Stimulated activated CD8-positive, alpha-beta memory T cell treated with anti-CD3 and anti-CD28 coated beads, Interleukin-4, amount 100 ng/mL, for 48 hours (primary cell): Measurements from ENCODE around the gene STX1A.
"Not testable (repeated sequence)": the region's sequence is repeated elsewhere in the genome, so short reads cannot be mapped to it uniquely, and the experiment has no call there.

ENCODE experiments used
- DNase-seq: peaks from one replicate; pipeline ENCODE4 v3.0.0-alpha.2; 2020

The STX1A gene

GRCh38 chr7:73734619-73735527, 15.4 kb upstream of the STX1A start:
- peak; percentile 87 for DNase-seq

GRCh38 chr7:73732397-73732796, 12.9 kb upstream of the STX1A start:
- no peak for DNase-seq

GRCh38 chr7:73730485-73730884, 11.0 kb upstream of the STX1A start:
- DNase-seq, result no peak

GRCh38 chr7:73728551-73728950, 9.1 kb upstream of the STX1A start:
- no peak for DNase-seq

- no peak for DNase-seq
Observed at GRCh38 chr7:73727952-73728351, 8.5 kb upstream of the STX1A start.

- no peak for DNase-seq
Observed at GRCh38 chr7:73726083-73726466, 6.6 kb upstream of the STX1A start.

- no peak for DNase-seq
Observed at GRCh38 chr7:73723813-73724212, 4.3 kb upstream of the STX1A start.

GRCh38 chr7:73722785-73723184, 3.3 kb upstream of the STX1A start:
- DNase-seq, result no peak

GRCh38 chr7:73722182-73722581, 2.7 kb upstream of the STX1A start:
- DNase-seq, result not testable (repeated sequence)

GRCh38 chr7:73721377-73721817, 1.9 kb upstream of the STX1A start:
- no peak for DNase-seq

- DNase-seq, result not testable (repeated sequence)
Observed at GRCh38 chr7:73720443-73720842, 974 bp upstream of the STX1A start.

GRCh38 chr7:73719806-73720169, 319 bp upstream of the STX1A start:
- no peak for DNase-seq

- peak; percentile 58 for DNase-seq
Observed at GRCh38 chr7:73718438-73718881, 1.0 kb downstream of the STX1A start.

GRCh38 chr7:73717991-73718405, 1.5 kb downstream of the STX1A start:
- peak; percentile 88 for DNase-seq

- no peak for DNase-seq
Observed at GRCh38 chr7:73717025-73717807, 2.3 kb downstream of the STX1A start.

GRCh38 chr7:73716318-73716890, 3.1 kb downstream of the STX1A start:
- DNase-seq, result no peak

GRCh38 chr7:73715648-73716317, 3.7 kb downstream of the STX1A start:
- DNase-seq, result peak; percentile 81

- DNase-seq, result not testable (repeated sequence)
Observed at GRCh38 chr7:73713319-73713718, 6.2 kb downstream of the STX1A start.

- no peak for DNase-seq
Observed at GRCh38 chr7:73712773-73713172, 6.7 kb downstream of the STX1A start.

- no peak for DNase-seq
Observed at GRCh38 chr7:73708961-73709549, 10.4 kb downstream of the STX1A start.

- no peak for DNase-seq
Observed at GRCh38 chr7:73707045-73707631, 12.3 kb downstream of the STX1A start.
